Ovary (tissue), 9 donors: ENCODE measurements around the gene STOML3. TPM values are rescaled to one million over a fixed set of nuclear protein-coding genes. Genes with fewer than 3 reads are reported as not detected.

Experiments used
- DNase-seq, 5 donors: peaks; one replicate each; pipeline ENCODE4 v3.0.0-alpha.2; 2019 to 2020
- H3K27ac ChIP-seq, 2 donors: fragments of 200-600 bp; one replicate each; pipeline versions ENCODE4 v1.5.1 to v1.8.0; 2019 to 2022
- H3K27me3 ChIP-seq: fragments of 200-600 bp; one replicate; pipeline ENCODE4 v1.8.0; 2022
- H3K36me3 ChIP-seq: fragments of 200-600 bp; sonication (generic); one replicate; pipeline ENCODE4 v1.5.1; 2019
- H3K4me1 ChIP-seq: one replicate; pipeline ENCODE4 v1.8.1; 2013; ENCODE audit warnings: mild to moderate bottlenecking, moderate library complexity; ENCODE audit not compliant: insufficient read depth
- H3K4me3 ChIP-seq: fragments of 200-600 bp; sonication (generic); one replicate; pipeline ENCODE4 v1.5.1; 2017
- H3K9me3 ChIP-seq, 2 donors: fragments of 200-600 bp in 1 of 2; sonication (generic) in 1 of 2; one replicate each; pipeline versions ENCODE4 v1.5.1 to v1.8.1; 2013 to 2019; ENCODE audit warnings: mild to moderate bottlenecking in 1 of 2, moderate library complexity in 1 of 2
- CTCF ChIP-seq, 3 donors: fragments of 450-650 bp in 2 of 3; fragments of 200-600 bp in 1 of 3; IDR thresholded peaks; one replicate each; pipeline versions ENCODE4 v1.5.1 to v1.8.0; 2016 to 2022; ENCODE audit warnings: antibody characterized with exemption in 3 of 3, mild to moderate bottlenecking in 1 of 3
- EP300 ChIP-seq: sonication (generic); formaldehyde crosslinking; IDR thresholded peaks from one replicate; pipeline ENCODE4 v1.6.1; 2017; ENCODE audit warnings: antibody characterized with exemption
- POLR2A ChIP-seq: fragments of 450-650 bp; IDR thresholded peaks from one replicate; pipeline ENCODE4 v1.6.1; 2017; ENCODE audit warnings: antibody characterized with exemption, mild to moderate bottlenecking, moderate library complexity
- WGBS, 3 donors: extraction: QIAGEN DNeasy Blood & Tissue Kit in 1 of 3; methylation state at CpG; one replicate each; pipeline versions ENCODE4 v1.1.5 to v1.1.7; 2013 to 2017; 5-methylcytosine and 5-hydroxymethylcytosine counted together
- intact Hi-C, 4 donors: fragments of 100-400 bp; cut with DNase I; formaldehyde crosslinking; loops; one replicate each; pipeline versions ENCODE4 v1.11.0 to v1.15.1; 2022 to 2023
- polyA plus RNA-seq, 2 donors: library from polyadenylated mRNA; stranded (reverse); fragments of 200-250 nt in 1 of 2; fragments of 350-450 nt in 1 of 2; fragmentation: Illumina TruSeq in 1 of 2; extraction: RNeasy Lipid Tissue Mini Kit (QIAGEN cat#74804) in 1 of 2; gene quantifications; one replicate each; pipeline ENCODE4 v1.2.3, GENCODE V29; 2013 to 2014
- total RNA-seq, 7 donors: library from RNA; depleted of rRNA in 2 of 7; stranded (reverse); fragments of >200 nt in 2 of 7; fragmentation: NEBNext Ultra II Directional in 3 of 7; extraction: Animal tissue kit (Norgen Biotek cat#: 25700) in 3 of 7; gene quantifications; one replicate each; pipeline versions ENCODE4 v1.1.0 to v1.2.4, GENCODE V29; 2016 to 2023
- donor health status: DM: no; HTN: no; CAD: no; lungs with moderate emphysema.
- donor health status: DM: no; HTN: no; CAD: no.
- donor health status: Bipolar disorder and iron deficiency.
- donor health status: DM: yes; HTN: yes; CAD: no.
- donor health status: DM: no; HTN: no; CAD: no.
- donor health status: DM: yes; HTN: yes; CAD: no.

The STOML3 gene
- total and polyA plus RNA-seq, 9 donors, result 0.12 to 8.6 (median 0.50) TPM; not detected in 4

GRCh38 chr13:38969187-38969586 is 21.4 kb downstream of the STOML3 start:
- intact Hi-C loops, result no loop called here
- WGBS, 3 donors, result 57 to 59% (median 58%) methylated on average over 2 of the region's 2 CpGs
- Histone ChIP-seq H3K4me1 (no peaks in the 10 kb centered on the region), H3K4me3 (no peak overlapping the region), H3K36me3 (no peaks in the 10 kb centered on the region), H3K27me3 (no peaks in the 10 kb centered on the region), H3K27ac (no peak overlapping the region), H3K9me3 (no peaks in the 10 kb centered on the region)
- no peak for DNase-seq
- TF ChIP-seq EP300 (no peak), CTCF (IDR thresholded peaks at IDR 0.05) (no peak), POLR2A (no peak)

GRCh38 chr13:38967446-38967845 is 23.2 kb downstream of the STOML3 start:
- intact Hi-C loops, result no loop called here
- no peak for DNase-seq
- Histone ChIP-seq H3K27ac (no peak overlapping the region), H3K36me3 (no peaks in the 10 kb centered on the region), H3K9me3 (no peaks in the 10 kb centered on the region), H3K27me3 (no peaks in the 10 kb centered on the region), H3K4me3 (no peak overlapping the region), H3K4me1 (no peaks in the 10 kb centered on the region)
- WGBS, 3 donors, result 60 to 71% (median 63%) methylated on average over 2 of the region's 2 CpGs
- no peak for TF ChIP-seq EP300
- TF ChIP-seq POLR2A, result no peak
- no peak for TF ChIP-seq CTCF (IDR thresholded peaks at IDR 0.05)

GRCh38 chr13:38965281-38965680 is 25.4 kb downstream of the STOML3 start:
- WGBS, 3 donors, result 81 to 87% (median 84%) methylated on average over 4 of the region's 4 CpGs
- Histone ChIP-seq H3K36me3 (no peaks in the 10 kb centered on the region), H3K4me3 (no peak overlapping the region), H3K27me3 (no peaks in the 10 kb centered on the region), H3K27ac (no peak overlapping the region), H3K9me3 (no peaks in the 10 kb centered on the region), H3K4me1 (no peaks in the 10 kb centered on the region)
- DNase-seq, result no peak
- intact Hi-C loops, result no loop called here
- TF ChIP-seq EP300 (no peak), POLR2A (no peak), CTCF (IDR thresholded peaks at IDR 0.05) (no peak)

- TF ChIP-seq POLR2A (no peak), CTCF (IDR thresholded peaks at IDR 0.05) (no peak), EP300 (no peak)
- H3K27ac ChIP-seq, result no peak overlapping the region
- H3K27me3 ChIP-seq, result no peaks in the 10 kb centered on the region
- no peaks in the 10 kb centered on the region for H3K9me3 ChIP-seq
- intact Hi-C loops, result no loop called here
- DNase-seq, result no peak
- no peaks in the 10 kb centered on the region for H3K4me1 ChIP-seq
- H3K4me3 ChIP-seq, result no peak overlapping the region
- H3K36me3 ChIP-seq, result no peaks in the 10 kb centered on the region
Measured at GRCh38 chr13:38960175-38960574, 30.5 kb downstream of the STOML3 start.
